Upper lobe of left lung (tissue), 6 donors: ENCODE measurements around the gene APC2. TPM values are rescaled to one million over a fixed set of nuclear protein-coding genes. Genes with fewer than 3 reads are reported as not detected.

Source experiments
- ATAC-seq, 2 donors: fragments of 200-7000 bp; cut with Tn5 transposase; one replicate each; pipeline ENCODE4 v1.9.1; 2022; ENCODE audit warnings: mild to moderate bottlenecking in 2 of 2, moderate library complexity in 2 of 2; ENCODE audit not compliant: low FRiP score in 2 of 2
- DNase-seq, 2 donors: peaks; one replicate each; pipeline ENCODE4 v3.0.0-alpha.2; 2019 to 2020
- H3K27ac ChIP-seq, 4 donors: fragments of 200-600 bp; sonication (generic); one replicate each; pipeline ENCODE4 v1.5.1; 2016 to 2019
- H3K27me3 ChIP-seq, 4 donors: fragments of 200-600 bp; sonication (generic); one replicate each; pipeline ENCODE4 v1.5.1; 2017 to 2019
- H3K36me3 ChIP-seq, 4 donors: fragments of 200-600 bp; sonication (generic); one replicate each; pipeline ENCODE4 v1.5.1; 2016 to 2019
- H3K4me1 ChIP-seq, 4 donors: fragments of 200-600 bp; sonication (generic); one replicate each; pipeline ENCODE4 v1.5.1; 2018 to 2019
- H3K4me3 ChIP-seq, 4 donors: fragments of 200-600 bp; sonication (generic); one replicate each; pipeline ENCODE4 v1.5.1; 2017 to 2019; ENCODE audit warnings: mild to moderate bottlenecking in 2 of 4, moderate library complexity in 1 of 4
- H3K9me3 ChIP-seq, 4 donors: fragments of 200-600 bp; sonication (generic); one replicate each; pipeline ENCODE4 v1.5.1; 2018 to 2019
- EP300 ChIP-seq, 4 donors: sonication (generic); formaldehyde crosslinking; IDR thresholded peaks; one replicate each; pipeline ENCODE4 v1.5.1; 2017; ENCODE audit warnings: antibody characterized with exemption in 4 of 4, control low read depth in 2 of 4
- POLR2A ChIP-seq, 4 donors: fragments of 450-650 bp; IDR thresholded peaks; one replicate each; pipeline ENCODE4 v1.5.1; 2016 to 2017; ENCODE audit warnings: antibody characterized with exemption in 4 of 4, mild to moderate bottlenecking in 2 of 4
- POLR2AphosphoS5 ChIP-seq, 2 donors: sonication (generic); formaldehyde crosslinking; IDR thresholded peaks; one replicate each; pipeline ENCODE4 v1.5.1; 2017; ENCODE audit warnings: antibody characterized with exemption in 2 of 2
- WGBS, 2 donors: methylation state at CpG; one replicate each; pipeline ENCODE4 v1.1.5; 2017 to 2018; 5-methylcytosine and 5-hydroxymethylcytosine counted together
- total RNA-seq, 6 donors: library from RNA; depleted of rRNA in 4 of 6; stranded (reverse); fragments of >200 nt in 4 of 6; gene quantifications; one replicate each; pipeline versions ENCODE4 v1.1.0 to v1.2.1, GENCODE V29; 2016 to 2021
- TF ChIP-seq, protein P1 (sequence below), 6 experiments: fragments of 450-650 bp in 4 of 6; fragments of 200-600 bp in 2 of 6; sonication (generic) in 2 of 6; IDR thresholded peaks; one replicate each; pipeline ENCODE4 v1.5.1; 2016 to 2019; ENCODE audit warnings: antibody characterized with exemption in 6 of 6
- donor health status: DM: no; HTN: no; CAD: no; lungs with moderate emphysema.
- donor health status: DM: no; HTN: yes; CAD: no; lungs with severe emphysema.

The APC2 gene
- total RNA-seq, 6 donors from 2014 or later: 0.06 to 1.0 (median 0.11) TPM; not detected in 1

DNA sequence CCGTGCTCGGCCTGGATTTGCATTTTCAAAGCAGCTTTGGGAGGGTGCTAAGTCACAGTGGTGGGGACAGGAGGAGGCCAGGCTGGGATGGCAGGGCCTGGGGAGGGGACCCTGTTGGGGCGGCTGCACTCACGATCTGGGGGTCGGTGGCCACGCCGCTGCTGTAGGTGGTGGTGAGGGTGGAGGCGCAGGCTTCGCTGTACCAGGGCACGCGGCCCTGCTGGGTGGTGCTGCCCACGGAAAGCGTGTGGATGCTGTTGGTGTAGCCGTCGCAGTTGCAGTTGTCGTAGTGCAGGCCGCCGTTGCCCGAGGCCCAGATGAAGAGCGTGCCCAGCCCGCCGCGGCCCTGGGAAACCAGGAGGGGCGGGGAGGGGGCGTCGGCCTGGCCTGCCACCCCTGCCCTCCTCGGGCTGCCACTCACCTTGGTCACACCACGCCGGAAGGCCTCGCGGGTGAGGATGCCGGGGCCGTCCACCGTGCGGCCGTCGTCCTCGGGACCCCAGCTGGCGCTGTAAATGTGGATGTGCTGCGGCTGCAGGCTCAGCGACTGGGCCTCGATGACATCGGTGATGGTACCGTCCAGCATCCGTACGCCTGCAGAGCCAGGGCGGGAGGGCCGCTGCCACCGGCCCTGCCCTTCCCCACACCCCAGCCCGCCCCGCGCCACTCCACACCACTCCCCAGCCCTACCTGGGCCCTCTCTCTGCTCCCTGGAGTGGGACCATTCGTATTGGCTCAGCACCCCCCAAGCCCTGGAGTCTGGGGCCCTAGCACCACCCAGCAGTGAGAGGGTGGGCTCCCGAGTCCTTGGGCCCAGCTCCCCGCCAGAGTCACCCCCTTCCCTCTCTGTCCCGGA, 37.0 kb downstream of the APC2 start:
- no peaks in the 10 kb centered on the region for H3K36me3 ChIP-seq
- H3K9me3 ChIP-seq: no peaks in the 10 kb centered on the region
- no peak overlapping the region for H3K4me3 ChIP-seq
- 93 to 94% methylated on average over 17 to 56 of the region's 56 CpGs for WGBS, 2 donors
- ATAC-seq (no peak), DNase-seq (peak in 1 of 2 donors; percentile 84)
- TF ChIP-seq EP300 (IDR thresholded peaks at IDR 0.05): no peak
- TF ChIP-seq, protein P1, sequence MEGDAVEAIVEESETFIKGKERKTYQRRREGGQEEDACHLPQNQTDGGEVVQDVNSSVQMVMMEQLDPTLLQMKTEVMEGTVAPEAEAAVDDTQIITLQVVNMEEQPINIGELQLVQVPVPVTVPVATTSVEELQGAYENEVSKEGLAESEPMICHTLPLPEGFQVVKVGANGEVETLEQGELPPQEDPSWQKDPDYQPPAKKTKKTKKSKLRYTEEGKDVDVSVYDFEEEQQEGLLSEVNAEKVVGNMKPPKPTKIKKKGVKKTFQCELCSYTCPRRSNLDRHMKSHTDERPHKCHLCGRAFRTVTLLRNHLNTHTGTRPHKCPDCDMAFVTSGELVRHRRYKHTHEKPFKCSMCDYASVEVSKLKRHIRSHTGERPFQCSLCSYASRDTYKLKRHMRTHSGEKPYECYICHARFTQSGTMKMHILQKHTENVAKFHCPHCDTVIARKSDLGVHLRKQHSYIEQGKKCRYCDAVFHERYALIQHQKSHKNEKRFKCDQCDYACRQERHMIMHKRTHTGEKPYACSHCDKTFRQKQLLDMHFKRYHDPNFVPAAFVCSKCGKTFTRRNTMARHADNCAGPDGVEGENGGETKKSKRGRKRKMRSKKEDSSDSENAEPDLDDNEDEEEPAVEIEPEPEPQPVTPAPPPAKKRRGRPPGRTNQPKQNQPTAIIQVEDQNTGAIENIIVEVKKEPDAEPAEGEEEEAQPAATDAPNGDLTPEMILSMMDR (IDR thresholded peaks at IDR 0.05): no peak
- TF ChIP-seq POLR2AphosphoS5 (IDR thresholded peaks at IDR 0.05): no peak
- no peak for TF ChIP-seq POLR2A (IDR thresholded peaks at IDR 0.05)
- H3K27me3 ChIP-seq: no peaks in the 10 kb centered on the region
- no peak overlapping the region for H3K27ac ChIP-seq
- H3K4me1 ChIP-seq: peaks cover 14 to 20% (median 19%) of the 10 kb centered on the region in 4 donors

DNA sequence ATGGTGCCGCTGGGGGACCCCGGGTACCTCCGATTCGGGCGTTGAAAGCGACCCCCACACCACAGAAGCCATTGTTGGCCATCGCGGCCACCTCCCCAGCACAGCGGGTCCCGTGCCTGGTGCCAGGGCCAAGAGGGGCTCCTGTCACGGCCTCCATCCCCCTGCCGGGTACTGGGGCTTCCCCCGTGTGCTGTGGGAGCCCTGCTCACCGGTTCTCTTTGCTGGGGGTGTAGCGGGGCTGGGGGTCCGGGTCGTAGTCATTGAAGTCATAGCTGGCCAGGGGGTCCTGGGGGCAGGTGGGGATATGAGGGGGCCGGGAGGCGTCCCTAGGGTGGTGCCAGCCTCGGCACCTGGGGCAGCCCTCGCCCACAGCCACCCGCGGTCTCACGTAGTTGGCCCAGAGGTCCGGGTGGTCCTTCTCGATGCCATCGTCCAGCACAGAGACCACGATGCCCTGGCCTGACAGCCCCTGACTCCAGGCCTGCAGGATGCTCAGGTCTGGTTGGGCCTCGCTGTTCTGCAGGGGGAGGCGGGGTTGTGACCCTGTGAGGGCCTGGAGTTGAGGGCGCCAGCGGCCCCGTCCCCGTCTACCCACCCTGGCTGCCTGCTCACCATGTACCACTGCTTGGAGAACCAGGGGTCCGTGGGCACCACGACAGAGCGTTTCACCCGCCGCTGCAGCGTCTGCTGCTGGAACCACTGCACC, 37.8 kb downstream of the APC2 start:
- Histone ChIP-seq H3K4me1 (peaks cover 14 to 21% (median 19%) of the 10 kb centered on the region in 4 donors), H3K9me3 (no peaks in the 10 kb centered on the region), H3K4me3 (no peak overlapping the region), H3K27me3 (no peaks in the 10 kb centered on the region), H3K27ac (no peak overlapping the region), H3K36me3 (no peaks in the 10 kb centered on the region)
- 88 to 92% methylated on average over 8 to 39 of the region's 40 CpGs for whole genome bisulfite sequencing, 2 donors
- no peak for ATAC-seq
- TF ChIP-seq POLR2AphosphoS5 (IDR thresholded peaks at IDR 0.05) (no peak), POLR2A (IDR thresholded peaks at IDR 0.05) (no peak), EP300 (IDR thresholded peaks at IDR 0.05) (no peak)
- TF ChIP-seq, protein P1 (IDR thresholded peaks at IDR 0.05): no peak
- peak in 1 of 2 donors; percentile 83 for DNase-seq

DNA sequence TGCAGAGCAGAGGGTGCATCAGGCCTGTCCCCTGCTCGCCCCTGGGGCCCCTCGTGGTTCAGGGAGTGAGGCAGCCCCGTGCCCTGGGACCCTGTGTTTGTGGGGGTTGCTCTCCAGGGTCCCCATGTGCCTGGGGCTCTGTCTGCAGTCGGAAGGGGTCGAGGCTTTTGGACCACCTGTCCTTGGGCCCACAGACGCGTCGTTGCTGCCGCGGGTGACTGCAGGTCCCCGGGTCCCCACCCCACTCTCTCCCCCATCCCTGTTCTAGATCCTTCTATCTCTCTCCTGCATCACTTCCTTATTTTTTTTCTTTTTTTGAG, 38.3 kb downstream of the APC2 start:
- H3K27ac ChIP-seq: no peak overlapping the region
- H3K27me3 ChIP-seq: no peaks in the 10 kb centered on the region
- TF ChIP-seq, protein P1 (IDR thresholded peaks at IDR 0.05): no peak
- TF ChIP-seq EP300 (IDR thresholded peaks at IDR 0.05) (no peak), POLR2AphosphoS5 (IDR thresholded peaks at IDR 0.05) (no peak), POLR2A (IDR thresholded peaks at IDR 0.05) (no peak)
- no peaks in the 10 kb centered on the region for H3K36me3 ChIP-seq
- peaks cover 14 to 21% (median 19%) of the 10 kb centered on the region in 4 donors for H3K4me1 ChIP-seq
- ATAC-seq: no peak
- H3K4me3 ChIP-seq: no peak overlapping the region
- no peaks in the 10 kb centered on the region for H3K9me3 ChIP-seq
- no peak for DNase-seq
- WGBS, 2 donors: 84 to 90% methylated on average over 8 to 11 of the region's 11 CpGs

DNA sequence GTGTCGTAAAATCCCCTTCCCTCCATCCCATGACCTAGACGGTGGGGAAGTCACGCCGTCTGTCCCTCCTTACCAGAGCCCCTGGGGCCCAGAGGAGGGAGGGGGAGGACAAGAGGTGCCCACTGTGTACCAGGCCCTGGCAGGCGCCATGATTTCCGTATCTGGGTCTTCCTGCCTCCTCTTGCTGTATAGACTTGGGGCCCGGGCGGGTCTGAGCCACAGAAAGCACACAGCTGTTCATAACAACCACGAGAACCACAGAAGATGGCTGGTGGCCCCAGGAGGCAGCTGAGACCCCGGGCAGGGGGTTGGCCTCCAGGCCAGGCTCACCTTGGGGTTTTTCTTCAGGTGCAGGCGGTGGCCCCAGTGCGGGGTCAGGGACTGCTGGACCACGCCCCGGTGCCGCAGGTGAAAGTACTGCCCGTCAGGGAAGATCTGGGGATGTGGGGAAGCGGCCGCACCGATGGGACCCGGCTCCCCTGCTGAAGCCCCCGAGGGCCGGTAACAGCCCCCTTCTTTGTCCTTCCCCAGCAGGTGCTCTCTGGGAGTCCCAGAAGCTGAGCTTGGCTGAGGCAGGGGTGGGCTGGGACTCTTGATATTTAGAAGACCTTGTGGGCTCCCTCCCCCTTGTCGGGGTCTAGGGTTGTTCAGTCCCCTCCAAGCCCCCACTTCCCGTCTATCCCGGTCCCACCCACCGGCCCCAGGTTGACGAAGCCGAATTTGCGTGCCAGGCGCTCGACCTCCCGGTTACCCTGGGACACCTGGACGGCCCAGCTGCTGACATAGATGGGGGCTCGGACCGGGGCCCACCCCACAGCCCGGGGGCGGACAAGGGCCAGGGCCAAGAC, 39.8 kb downstream of the APC2 start:
- 20 to 36% methylated on average over 10 to 37 of the region's 37 CpGs for WGBS, 2 donors
- peak overlapping the region; percentile 52 to 83 (median 68) for H3K27ac ChIP-seq
- TF ChIP-seq POLR2AphosphoS5 (IDR thresholded peaks at IDR 0.05) (no peak), POLR2A (IDR thresholded peaks at IDR 0.05) (no peak), EP300 (IDR thresholded peaks at IDR 0.05) (no peak)
- TF ChIP-seq, protein P1 (IDR thresholded peaks at IDR 0.05): no peak

More for the DNA sequence above, 39.8 kb downstream of the APC2 start:
- peak in 1 of 2 donors; percentile 74 for DNase-seq
- peak overlapping the region; percentile 38 to 69 (median 62) for H3K4me3 ChIP-seq
- H3K36me3 ChIP-seq: no peaks in the 10 kb centered on the region
- no peaks in the 10 kb centered on the region for H3K27me3 ChIP-seq
- ATAC-seq: no peak
- H3K9me3 ChIP-seq: no peaks in the 10 kb centered on the region
- H3K4me1 ChIP-seq: peaks cover 14 to 21% (median 19%) of the 10 kb centered on the region in 4 donors
